B cell (primary cell): ENCODE data around the gene SLC16A14. TPM values are rescaled to one million over a fixed set of nuclear protein-coding genes. Genes with fewer than 3 reads are reported as not detected.
"Not testable (repeated sequence)": the region's sequence is repeated elsewhere in the genome, so short reads cannot be mapped to it uniquely, and the experiment has no call there.

ENCODE experiments used
- ATAC-seq: fragments of 200-7000 bp; cut with Tn5 transposase; one replicate; pipeline ENCODE4 v1.10.0; 2021; ENCODE audit warnings: low read depth, mild to moderate bottlenecking, moderate number of reproducible peaks, moderate library complexity
- CTCF ChIA-PET: fragments of 350-600 bp; sonication (Branson Sonifier 250); formaldehyde crosslinking; loops from one replicate; lab custom pipeline; 2021; ENCODE audit warnings: antibody characterized with exemption, inconsistent platforms; lab: Charles Lee
- POLR2A ChIA-PET: fragments of 350-600 bp; sonication (Branson Sonifier 250); formaldehyde crosslinking; loops from one replicate; lab custom pipeline; 2021; ENCODE audit warnings: antibody characterized with exemption; lab: Charles Lee
- DNase-seq: peaks from one replicate; pipeline ENCODE4 v3.0.0; 2013
- H2AFZ ChIP-seq: 2 replicates; pipeline ENCODE4 v1.6.1; 2012; ENCODE audit warnings: mild to moderate bottlenecking, low read depth, low read length; ENCODE audit not compliant: insufficient read depth, poor library complexity, severe bottlenecking
- H3K27ac ChIP-seq, 2 donors: 1 replicate in 1 of 2; 2 replicates in 1 of 2; pipeline ENCODE4 v1.5.1; 2012 to 2013; ENCODE audit warnings: low read length in 2 of 2, mild to moderate bottlenecking in 2 of 2, moderate library complexity in 1 of 2
- H3K27me3 ChIP-seq, 4 experiments: fragments of 200-600 bp in 1 of 4; sonication (generic) in 1 of 4; replicated peaks in 1 of 4; 1 replicate in 2 of 4; 2 replicates in 2 of 4; pipeline versions ENCODE4 v1.6.1 to v1.7.0; 2013 to 2016; ENCODE audit warnings: low read length in 3 of 4, mild to moderate bottlenecking in 2 of 4, mixed read lengths in 1 of 4, moderate library complexity in 1 of 4; ENCODE audit not compliant: insufficient read depth in 4 of 4, control insufficient read depth in 3 of 4; ENCODE audit errors: control extremely low read depth in 1 of 4
- H3K36me3 ChIP-seq, 2 experiments: replicated peaks in 1 of 2; 1 replicate in 1 of 2; 2 replicates in 1 of 2; pipeline versions ENCODE4 v1.6.1 to v1.7.1; 2013; ENCODE audit warnings: low read length in 1 of 2; ENCODE audit not compliant: insufficient read depth in 2 of 2, control insufficient read depth in 1 of 2; ENCODE audit errors: control extremely low read depth in 1 of 2, extremely low read depth in 1 of 2
- H3K4me1 ChIP-seq, 2 donors: fragments of 200-600 bp in 1 of 2; sonication (generic) in 1 of 2; 1 replicate in 1 of 2; 2 replicates in 1 of 2; pipeline versions ENCODE4 v1.5.1 to v1.6.1; 2013 to 2017; ENCODE audit warnings: low read length in 2 of 2; ENCODE audit not compliant: control insufficient read depth in 2 of 2, insufficient read depth in 2 of 2
- H3K4me2 ChIP-seq: replicated peaks from 2 replicates; pipeline ENCODE3; 2012; ENCODE audit warnings: mild to moderate bottlenecking, low read depth, low read length; ENCODE audit not compliant: poor library complexity, severe bottlenecking
- H3K4me3 ChIP-seq, 5 experiments: fragments of 200-600 bp in 1 of 5; sonication (generic) in 1 of 5; 1 replicate in 3 of 5; 2 replicates in 2 of 5; pipeline versions ENCODE4 v1.5.1 to v1.7.0; 2011 to 2016; ENCODE audit warnings: low read length in 4 of 5, mild to moderate bottlenecking in 4 of 5, low read depth in 2 of 5, control low read depth in 1 of 5, moderate library complexity in 1 of 5; ENCODE audit not compliant: insufficient read depth in 1 of 5; ENCODE audit errors: control extremely low read depth in 1 of 5, extremely low read depth in 1 of 5
- H3K79me2 ChIP-seq: fragments of 200-600 bp; sonication (generic); one replicate; pipeline ENCODE4 v1.6.0; 2016; ENCODE audit warnings: low read length; ENCODE audit not compliant: control insufficient read depth, insufficient read depth
- H3K9ac ChIP-seq: fragments of 200-600 bp; sonication (generic); 2 replicates; pipeline ENCODE4 v1.6.1; 2017; ENCODE audit warnings: mild to moderate bottlenecking, low read length, moderate library complexity
- H3K9me3 ChIP-seq, 3 donors: one replicate each; pipeline versions ENCODE4 v1.6.1 to v1.7.1; 2013; ENCODE audit warnings: low read length in 2 of 3; ENCODE audit not compliant: control insufficient read depth in 2 of 3, insufficient read depth in 1 of 3; ENCODE audit errors: control extremely low read depth in 1 of 3
- H4K20me1 ChIP-seq: 2 replicates; pipeline ENCODE4 v1.6.0; 2012; ENCODE audit warnings: mild to moderate bottlenecking, low read length; ENCODE audit not compliant: insufficient read depth, control insufficient read depth, poor library complexity, severe bottlenecking
- H3K27ac Mint-ChIP-seq: one replicate; pipeline ENCODE4 v1.8.0; 2021; ENCODE audit warnings: mixed read lengths
- H3K27me3 Mint-ChIP-seq: one replicate; pipeline ENCODE4 v1.8.0; 2021; ENCODE audit warnings: mixed read lengths
- H3K4me1 Mint-ChIP-seq: one replicate; pipeline ENCODE4 v1.8.0; 2021; ENCODE audit warnings: mixed read lengths
- H3K4me3 Mint-ChIP-seq: one replicate; pipeline ENCODE4 v1.8.0; 2021; ENCODE audit warnings: mixed read lengths
- H3K9me3 Mint-ChIP-seq: one replicate; pipeline ENCODE4 v1.8.0; 2022; ENCODE audit warnings: mixed read lengths; ENCODE audit not compliant: insufficient read depth
- EZH2 ChIP-seq: IDR thresholded peaks from 2 replicates; pipeline ENCODE4 v1.6.1; 2012; ENCODE audit warnings: borderline replicate concordance, low read depth, mild to moderate bottlenecking, moderate library complexity, low read length; ENCODE audit not compliant: insufficient read depth, poor library complexity, severe bottlenecking
- WGBS: methylation state at CpG from one replicate; pipeline ENCODE4 v1.1.5; 2013; ENCODE audit warnings: missing lambda C conversion rate; ENCODE audit not compliant: insufficient coverage; 5-methylcytosine and 5-hydroxymethylcytosine counted together
- intact Hi-C: fragments of 100-400 bp; cut with micrococcal nuclease; formaldehyde crosslinking; loops from one replicate; pipeline ENCODE4 v1.10.0; 2022
- polyA plus RNA-seq: library from polyadenylated mRNA; depleted of rRNA; stranded (reverse); fragments of >200 nt; gene quantifications from 2 replicates; pipeline ENCODE4 v1.2.3, GENCODE V29; 2012
- total RNA-seq, 2 donors: library from RNA; stranded (reverse); fragments of 120-200 nt in 1 of 2; gene quantifications; 1 replicate in 1 of 2; 2 replicates in 1 of 2; pipeline versions ENCODE4 v1.2.3 to v1.2.4, GENCODE V29; 2013 to 2022
- TF ChIP-seq, protein P1 (sequence below): fragments of 200-600 bp; IDR thresholded peaks from one replicate; pipeline ENCODE4 v1.8.0; 2022; ENCODE audit warnings: antibody characterized with exemption, mild to moderate bottlenecking

SLC16A14 gene
- total and polyA plus RNA-seq, 2 donors (not counting 1 experiment from before 2014, with no cell fraction given): 0.18 to 2.4 TPM

DNA sequence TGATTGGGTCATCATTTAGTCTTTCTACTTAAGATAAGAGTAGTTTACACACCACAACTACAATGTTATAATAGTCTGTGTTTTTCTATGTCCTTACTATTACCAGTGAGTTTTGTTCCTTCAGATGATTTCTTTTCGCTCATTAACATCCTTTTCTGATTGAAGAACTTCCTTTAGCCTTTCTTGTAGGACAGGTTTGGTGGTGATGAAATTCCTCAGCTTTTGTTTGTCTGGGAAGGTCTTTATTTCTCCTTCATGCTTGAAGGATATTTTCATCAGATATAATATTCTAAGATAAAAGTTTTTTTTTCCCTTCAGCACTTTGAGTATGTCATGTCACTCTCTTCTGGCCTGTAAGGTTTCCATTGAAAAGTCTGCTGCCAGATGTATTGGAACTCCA, 38.0 kb upstream of the SLC16A14 start:
- Mint-ChIP-seq H3K27me3 (peaks cover 10% of the 10 kb centered on the region), H3K27ac (no peak overlapping the region), H3K9me3 (peaks cover 12% of the 10 kb centered on the region), H3K4me1 (no peaks in the 10 kb centered on the region), H3K4me3 (no peak overlapping the region)
- Histone ChIP-seq H3K4me1 (no peaks in the 10 kb centered on the region), H4K20me1 (no peaks in the 10 kb centered on the region), H3K36me3 (no peaks in the 10 kb centered on the region), H3K4me2 (no peak overlapping the region), H3K27ac (no peak overlapping the region), H3K9ac (no peak overlapping the region), H3K9me3 (peaks cover 0 to 8% (median 2%) of the 10 kb centered on the region in 3 donors), H2AFZ (no peak overlapping the region), H3K4me3 (no peak overlapping the region), H3K27me3 (no peaks in the 10 kb centered on the region), H3K79me2 (no peaks in the 10 kb centered on the region)
- no CpG with 5 or more reads among the region's 1 CpG for WGBS
- ChIA-PET CTCF (no interaction called here), POLR2A (no interaction called here)
- intact Hi-C loops: no loop called here
- TF ChIP-seq, protein P1, sequence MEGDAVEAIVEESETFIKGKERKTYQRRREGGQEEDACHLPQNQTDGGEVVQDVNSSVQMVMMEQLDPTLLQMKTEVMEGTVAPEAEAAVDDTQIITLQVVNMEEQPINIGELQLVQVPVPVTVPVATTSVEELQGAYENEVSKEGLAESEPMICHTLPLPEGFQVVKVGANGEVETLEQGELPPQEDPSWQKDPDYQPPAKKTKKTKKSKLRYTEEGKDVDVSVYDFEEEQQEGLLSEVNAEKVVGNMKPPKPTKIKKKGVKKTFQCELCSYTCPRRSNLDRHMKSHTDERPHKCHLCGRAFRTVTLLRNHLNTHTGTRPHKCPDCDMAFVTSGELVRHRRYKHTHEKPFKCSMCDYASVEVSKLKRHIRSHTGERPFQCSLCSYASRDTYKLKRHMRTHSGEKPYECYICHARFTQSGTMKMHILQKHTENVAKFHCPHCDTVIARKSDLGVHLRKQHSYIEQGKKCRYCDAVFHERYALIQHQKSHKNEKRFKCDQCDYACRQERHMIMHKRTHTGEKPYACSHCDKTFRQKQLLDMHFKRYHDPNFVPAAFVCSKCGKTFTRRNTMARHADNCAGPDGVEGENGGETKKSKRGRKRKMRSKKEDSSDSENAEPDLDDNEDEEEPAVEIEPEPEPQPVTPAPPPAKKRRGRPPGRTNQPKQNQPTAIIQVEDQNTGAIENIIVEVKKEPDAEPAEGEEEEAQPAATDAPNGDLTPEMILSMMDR: no peak
- no peak for TF ChIP-seq EZH2
- no peak for DNase-seq
- no peak for ATAC-seq

DNA sequence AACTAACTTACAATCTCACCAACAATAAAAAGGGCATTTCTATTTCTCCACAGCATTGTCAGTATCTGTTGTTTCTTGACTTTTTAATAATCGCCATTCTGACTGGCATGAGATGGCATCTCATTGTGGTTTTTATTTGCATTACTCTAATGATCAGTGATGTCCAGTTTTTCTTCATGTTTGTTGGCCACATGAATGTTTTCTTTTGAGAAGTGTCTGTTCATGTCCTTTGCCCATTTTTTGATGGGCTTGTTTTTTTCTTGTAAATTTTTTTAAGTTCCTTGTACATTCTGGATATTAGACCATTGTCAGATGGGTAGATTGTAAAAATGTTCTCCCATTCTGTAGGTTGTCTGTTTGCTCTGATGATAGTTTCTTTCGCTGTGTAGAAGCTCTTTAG, 33.2 kb upstream of the SLC16A14 start:
- ATAC-seq, H3K4me3 ChIP-seq, DNase-seq, H3K27ac Mint-ChIP-seq, H3K9me3 ChIP-seq, H4K20me1 ChIP-seq, H3K9ac ChIP-seq, H3K27me3 Mint-ChIP-seq, H3K36me3 ChIP-seq, H3K4me2 ChIP-seq, H3K27me3 ChIP-seq, H3K4me1 Mint-ChIP-seq, H2AFZ ChIP-seq, H3K4me1 ChIP-seq, H3K79me2 ChIP-seq, H3K27ac ChIP-seq, intact Hi-C loops, H3K4me3 Mint-ChIP-seq, POLR2A ChIA-PET: not testable (repeated sequence)
- CTCF ChIA-PET: interaction anchor here (0.7 kb wide), 1 partner anchor 21 kb away, joined by 3 read pairs; no protein-coding TSS in a partner anchor
- H3K9me3 Mint-ChIP-seq: peaks cover 19% of the 10 kb centered on the region
- WGBS: no CpG with 5 or more reads among the region's 2 CpGs
